Measurements from ENCODE around the gene PFDN4.
A peak's percentile ranks its signal among the peaks of the same experiment; 100 is the strongest.

Gene PFDN4

DNA sequence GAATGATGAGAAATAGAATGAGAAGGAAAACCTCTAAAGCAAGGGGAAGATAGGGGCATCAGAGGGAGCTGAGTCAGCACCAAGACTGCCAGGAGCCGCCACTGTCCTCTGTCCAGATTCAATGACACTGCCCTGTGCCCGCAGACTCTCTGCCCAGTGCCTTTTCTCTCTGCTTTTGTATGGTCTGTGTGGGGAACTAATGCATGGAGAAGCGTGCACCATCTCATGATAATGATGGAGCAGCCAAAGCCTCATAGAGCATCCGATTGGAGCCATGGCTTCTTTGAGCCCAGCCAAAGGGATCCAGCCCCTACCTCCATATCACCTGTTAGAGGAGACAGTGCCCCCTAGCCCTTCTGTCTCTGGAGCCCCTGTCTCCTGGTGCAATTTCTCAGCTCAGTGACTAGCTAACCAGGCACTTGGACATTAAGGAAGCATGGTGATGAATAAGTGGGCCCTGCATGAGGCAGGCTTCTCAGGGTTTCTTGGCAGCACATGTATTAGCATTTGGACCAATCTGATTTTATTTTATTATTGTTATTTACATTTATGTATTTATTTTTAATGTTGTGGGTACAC lies 6.5 kb upstream of the PFDN4 start:
- no peak overlapping the region for H3K4me3 Mint-ChIP-seq
- H3K27ac Mint-ChIP-seq: no peak overlapping the region
- H3K4me1 Mint-ChIP-seq (ENCODE audit: low read depth): peaks cover 1% of the 10 kb centered on the region
- no peak for DNase-seq (ENCODE audit: low spot score)
- no peaks in the 10 kb centered on the region for H3K36me3 Mint-ChIP-seq (ENCODE audit: low read depth)
- H3K27me3 Mint-ChIP-seq (ENCODE audit: low read depth): peaks cover 5% of the 10 kb centered on the region
- no peaks in the 10 kb centered on the region for H3K9me3 Mint-ChIP-seq

- Mint-ChIP-seq H3K4me1 (ENCODE audit: low read depth) (peaks cover 1% of the 10 kb centered on the region), H3K36me3 (ENCODE audit: low read depth) (no peaks in the 10 kb centered on the region), H3K27ac (no peak overlapping the region), H3K9me3 (no peaks in the 10 kb centered on the region), H3K27me3 (ENCODE audit: low read depth) (peaks cover 5% of the 10 kb centered on the region), H3K4me3 (no peak overlapping the region)
- no peak for DNase-seq (ENCODE audit: low spot score)
Observed at GRCh38 chr20:54203281-54203680, 4.6 kb upstream of the PFDN4 start.

- no peaks in the 10 kb centered on the region for H3K9me3 Mint-ChIP-seq
- H3K27me3 Mint-ChIP-seq (ENCODE audit: low read depth): peaks cover 5% of the 10 kb centered on the region
- H3K27ac Mint-ChIP-seq: no peak overlapping the region
- H3K4me1 Mint-ChIP-seq (ENCODE audit: low read depth): peaks cover 6% of the 10 kb centered on the region
- DNase-seq (ENCODE audit: low spot score): no peak
- no peak overlapping the region for H3K4me3 Mint-ChIP-seq
- H3K36me3 Mint-ChIP-seq (ENCODE audit: low read depth): no peaks in the 10 kb centered on the region
Observed at GRCh38 chr20:54204063-54204462, 3.8 kb upstream of the PFDN4 start.

GRCh38 chr20:54204481-54204880 lies 3.4 kb upstream of the PFDN4 start:
- no peaks in the 10 kb centered on the region for H3K36me3 Mint-ChIP-seq (ENCODE audit: low read depth)

DNA sequence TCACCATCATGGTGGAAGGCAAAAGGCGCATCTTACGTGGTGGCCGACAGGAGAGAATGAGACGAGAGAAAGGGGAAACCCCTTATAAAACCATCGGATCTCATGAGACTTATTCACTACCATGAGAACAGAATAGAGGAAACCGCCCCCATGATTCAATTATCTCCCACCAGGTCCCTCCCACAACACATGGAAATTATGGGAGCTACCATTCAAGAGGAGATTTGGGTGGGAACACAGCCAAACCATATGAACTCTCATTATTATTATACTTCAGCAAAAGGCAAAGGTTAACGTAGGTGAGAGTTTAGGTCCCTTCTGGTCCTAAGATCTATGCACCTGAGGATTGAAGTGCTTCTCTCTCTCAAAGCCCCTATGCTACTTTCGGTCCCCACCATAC lies 2.4 kb upstream of the PFDN4 start:
- no peak for DNase-seq (ENCODE audit: low spot score)
- H3K4me3 Mint-ChIP-seq: no peak overlapping the region
- no peak overlapping the region for H3K27ac Mint-ChIP-seq
- H3K9me3 Mint-ChIP-seq: no peaks in the 10 kb centered on the region
- H3K4me1 Mint-ChIP-seq (ENCODE audit: low read depth): peaks cover 16% of the 10 kb centered on the region
- peaks cover under 1% of the 10 kb centered on the region for H3K36me3 Mint-ChIP-seq (ENCODE audit: low read depth)
- peaks cover 5% of the 10 kb centered on the region for H3K27me3 Mint-ChIP-seq (ENCODE audit: low read depth)

More at GRCh38 chr20:54204481-54204880, 3.4 kb upstream of the PFDN4 start:
- peaks cover 9% of the 10 kb centered on the region for H3K4me1 Mint-ChIP-seq (ENCODE audit: low read depth)
- no peak overlapping the region for H3K4me3 Mint-ChIP-seq
- H3K9me3 Mint-ChIP-seq: no peaks in the 10 kb centered on the region
- no peak for DNase-seq (ENCODE audit: low spot score)
- no peak overlapping the region for H3K27ac Mint-ChIP-seq
- H3K27me3 Mint-ChIP-seq (ENCODE audit: low read depth): peaks cover 5% of the 10 kb centered on the region

- Mint-ChIP-seq H3K27ac (peak overlapping the region; percentile 100), H3K36me3 (ENCODE audit: low read depth) (peaks cover 4% of the 10 kb centered on the region), H3K9me3 (no peaks in the 10 kb centered on the region), H3K4me1 (ENCODE audit: low read depth) (peaks cover 19% of the 10 kb centered on the region), H3K27me3 (ENCODE audit: low read depth) (peaks cover 5% of the 10 kb centered on the region), H3K4me3 (peak overlapping the region; percentile 97)
- no peak for DNase-seq (ENCODE audit: low spot score)
Observed at GRCh38 chr20:54207053-54207742, 689 bp upstream of the PFDN4 start.

DNA sequence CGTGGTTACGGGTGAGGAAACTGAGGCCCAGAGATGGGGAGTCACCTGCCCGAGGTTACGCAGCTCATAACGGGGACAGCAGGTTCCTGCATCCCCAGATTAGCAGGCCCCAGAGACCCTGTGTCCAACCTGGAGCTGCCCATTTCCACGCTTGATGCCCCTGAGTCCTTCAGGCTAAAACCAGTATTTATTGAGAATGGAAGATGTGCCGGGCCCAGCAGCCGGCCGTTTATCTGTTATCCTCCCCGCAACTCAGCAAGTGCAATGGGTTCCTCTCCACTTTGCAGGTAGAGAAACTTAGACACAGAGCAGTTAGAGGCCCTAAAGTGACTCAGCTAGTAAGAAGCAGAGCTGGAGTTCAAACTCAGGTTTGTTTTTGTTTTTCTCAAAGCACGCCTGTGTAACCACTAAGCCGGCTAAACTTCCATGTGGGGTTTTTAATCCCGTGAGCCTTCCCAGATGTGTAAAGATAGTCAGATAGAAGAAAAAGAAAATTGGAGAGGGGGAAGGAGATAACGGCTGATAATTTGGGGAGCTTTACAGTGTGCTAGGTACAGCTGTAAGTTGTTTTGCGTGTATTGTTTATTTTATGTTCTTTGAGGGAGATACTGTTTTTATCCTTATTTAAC lies 775 bp downstream of the PFDN4 start:
- Mint-ChIP-seq H3K4me1 (ENCODE audit: low read depth) (peaks cover 21% of the 10 kb centered on the region), H3K27me3 (ENCODE audit: low read depth) (no peaks in the 10 kb centered on the region), H3K36me3 (ENCODE audit: low read depth) (peaks cover 4% of the 10 kb centered on the region), H3K27ac (peak overlapping the region; percentile 83), H3K4me3 (peak overlapping the region; percentile 83), H3K9me3 (no peaks in the 10 kb centered on the region)
- DNase-seq (ENCODE audit: low spot score): no peak

DNA sequence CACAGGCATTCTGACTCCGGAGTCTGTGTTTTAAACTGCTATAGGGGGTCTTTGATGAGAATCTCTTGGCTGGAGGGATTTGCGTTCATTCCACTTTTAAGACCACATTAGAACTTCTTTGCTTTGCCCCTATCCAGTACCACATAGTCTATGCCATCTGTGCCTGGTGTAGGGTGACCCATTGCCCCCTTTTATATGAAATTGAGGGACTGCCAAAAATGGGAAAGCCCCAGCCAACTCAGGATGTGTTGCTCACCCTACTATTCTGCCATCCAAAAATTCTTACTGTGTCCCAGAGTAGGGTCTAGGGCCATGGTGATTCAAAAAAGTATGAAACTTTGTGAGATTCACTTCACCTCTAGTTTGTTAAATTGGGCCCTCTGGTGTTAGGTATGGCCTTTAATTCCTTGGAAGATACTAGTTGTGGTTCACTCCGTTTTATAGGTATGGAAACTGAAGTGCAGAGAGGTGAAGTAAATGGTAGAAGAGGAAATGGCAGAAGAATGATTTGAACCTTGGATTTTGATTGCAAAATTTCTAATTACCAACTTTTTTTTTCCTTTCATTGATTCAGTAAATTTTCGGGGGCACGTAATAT lies 1.4 kb downstream of the PFDN4 start:
- Mint-ChIP-seq H3K9me3 (no peaks in the 10 kb centered on the region), H3K27me3 (ENCODE audit: low read depth) (no peaks in the 10 kb centered on the region), H3K4me3 (peak overlapping the region; percentile 83), H3K36me3 (ENCODE audit: low read depth) (peaks cover 4% of the 10 kb centered on the region), H3K4me1 (ENCODE audit: low read depth) (peaks cover 21% of the 10 kb centered on the region), H3K27ac (no peak overlapping the region)
- no peak for DNase-seq (ENCODE audit: low spot score)

- peaks cover 19% of the 10 kb centered on the region for H3K4me1 Mint-ChIP-seq (ENCODE audit: low read depth)
- no peak overlapping the region for H3K4me3 Mint-ChIP-seq
Observed at GRCh38 chr20:54212226-54212625, 4.3 kb downstream of the PFDN4 start.

DNA sequence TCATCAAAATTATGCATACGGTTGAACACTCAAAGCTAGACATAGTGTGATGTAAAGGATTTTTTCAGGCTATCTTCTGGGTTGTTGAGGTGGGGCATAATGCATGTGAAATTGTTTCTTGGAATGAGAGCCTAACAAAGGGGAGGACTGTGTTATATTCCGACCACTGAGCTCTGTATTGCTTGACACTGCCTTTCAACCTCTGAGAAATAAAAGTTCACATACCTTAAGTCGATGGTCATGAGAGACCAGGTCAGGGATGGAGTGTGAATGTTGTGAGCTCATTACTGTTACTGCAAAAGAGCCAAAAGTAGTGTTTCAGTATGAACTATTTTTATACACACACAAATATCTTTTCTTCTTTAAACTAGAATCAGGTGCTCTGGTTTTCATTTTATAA lies 5.0 kb downstream of the PFDN4 start:
- Mint-ChIP-seq H3K4me3 (no peak overlapping the region), H3K27me3 (ENCODE audit: low read depth) (no peaks in the 10 kb centered on the region), H3K27ac (no peak overlapping the region), H3K36me3 (ENCODE audit: low read depth) (peaks cover 20% of the 10 kb centered on the region), H3K9me3 (no peaks in the 10 kb centered on the region), H3K4me1 (ENCODE audit: low read depth) (peaks cover 19% of the 10 kb centered on the region)
- no peak for DNase-seq (ENCODE audit: low spot score)

More at GRCh38 chr20:54212226-54212625, 4.3 kb downstream of the PFDN4 start:
- Mint-ChIP-seq H3K9me3 (no peaks in the 10 kb centered on the region), H3K36me3 (ENCODE audit: low read depth) (peaks cover 17% of the 10 kb centered on the region), H3K27ac (no peak overlapping the region), H3K27me3 (ENCODE audit: low read depth) (no peaks in the 10 kb centered on the region)
- no peak for DNase-seq (ENCODE audit: low spot score)

DNA sequence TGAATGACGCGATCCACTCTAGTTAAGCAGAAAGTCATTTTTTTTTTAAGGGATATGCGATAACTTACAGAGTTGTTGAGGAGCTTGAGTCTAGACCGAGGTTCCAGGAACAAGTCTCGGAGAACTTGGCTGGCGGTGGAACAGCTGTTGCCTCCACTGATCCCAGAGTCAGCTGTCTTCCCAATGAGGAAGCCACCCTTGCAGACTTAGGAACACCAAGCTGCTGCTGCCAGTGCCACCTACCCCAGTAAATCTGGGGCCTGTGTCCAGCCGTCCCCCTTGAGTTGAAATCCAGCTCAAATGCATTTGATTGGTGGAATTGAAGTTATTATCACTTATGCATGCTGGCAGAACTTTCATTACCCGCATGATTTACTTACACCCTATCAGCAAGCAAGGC lies 6.7 kb downstream of the PFDN4 start:
- H3K36me3 Mint-ChIP-seq (ENCODE audit: low read depth): peaks cover 25% of the 10 kb centered on the region
- no peaks in the 10 kb centered on the region for H3K9me3 Mint-ChIP-seq
- H3K27ac Mint-ChIP-seq: no peak overlapping the region
- DNase-seq (ENCODE audit: low spot score): no peak
- H3K27me3 Mint-ChIP-seq (ENCODE audit: low read depth): no peaks in the 10 kb centered on the region
- H3K4me1 Mint-ChIP-seq (ENCODE audit: low read depth): peaks cover 11% of the 10 kb centered on the region
- H3K4me3 Mint-ChIP-seq: no peak overlapping the region

DNA sequence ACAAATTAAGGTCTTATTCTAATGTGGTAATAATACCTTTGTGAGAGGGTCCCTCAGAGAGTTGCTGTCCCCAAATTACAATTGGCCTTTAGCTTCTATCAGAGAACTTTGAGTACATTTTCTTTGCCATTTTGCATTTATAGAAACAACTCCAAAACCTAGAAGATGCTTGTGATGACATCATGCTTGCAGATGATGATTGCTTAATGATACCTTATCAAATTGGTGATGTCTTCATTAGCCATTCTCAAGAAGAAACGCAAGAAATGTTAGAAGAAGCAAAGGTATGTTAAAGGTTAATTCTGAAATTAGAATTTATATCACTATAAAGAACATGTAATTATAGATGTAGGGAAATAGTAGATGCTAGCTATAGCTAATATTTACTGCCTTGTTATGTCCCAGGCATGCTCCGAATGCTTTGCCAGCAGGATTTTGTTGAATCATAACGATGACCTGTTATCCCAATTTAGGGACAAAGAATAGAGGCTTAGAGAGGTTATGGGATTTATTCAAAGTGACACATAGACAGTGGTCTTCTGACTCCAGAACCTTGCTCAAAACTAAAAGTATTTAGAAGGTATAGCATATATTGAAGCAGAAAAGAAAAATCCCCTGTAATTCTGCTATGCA lies 7.4 kb downstream of the PFDN4 start:
- Mint-ChIP-seq H3K9me3 (no peaks in the 10 kb centered on the region), H3K4me3 (no peak overlapping the region), H3K4me1 (ENCODE audit: low read depth) (peaks cover 5% of the 10 kb centered on the region), H3K36me3 (ENCODE audit: low read depth) (peaks cover 25% of the 10 kb centered on the region), H3K27ac (no peak overlapping the region), H3K27me3 (ENCODE audit: low read depth) (no peaks in the 10 kb centered on the region)
- DNase-seq (ENCODE audit: low spot score): no peak

- no peak for DNase-seq (ENCODE audit: low spot score)
- Mint-ChIP-seq H3K4me3 (no peak overlapping the region), H3K4me1 (ENCODE audit: low read depth) (peaks cover 18% of the 10 kb centered on the region), H3K36me3 (ENCODE audit: low read depth) (peaks cover 21% of the 10 kb centered on the region), H3K9me3 (no peaks in the 10 kb centered on the region), H3K27me3 (ENCODE audit: low read depth) (no peaks in the 10 kb centered on the region), H3K27ac (no peak overlapping the region)
Observed at GRCh38 chr20:54217762-54218161, 9.9 kb downstream of the PFDN4 start.

DNA sequence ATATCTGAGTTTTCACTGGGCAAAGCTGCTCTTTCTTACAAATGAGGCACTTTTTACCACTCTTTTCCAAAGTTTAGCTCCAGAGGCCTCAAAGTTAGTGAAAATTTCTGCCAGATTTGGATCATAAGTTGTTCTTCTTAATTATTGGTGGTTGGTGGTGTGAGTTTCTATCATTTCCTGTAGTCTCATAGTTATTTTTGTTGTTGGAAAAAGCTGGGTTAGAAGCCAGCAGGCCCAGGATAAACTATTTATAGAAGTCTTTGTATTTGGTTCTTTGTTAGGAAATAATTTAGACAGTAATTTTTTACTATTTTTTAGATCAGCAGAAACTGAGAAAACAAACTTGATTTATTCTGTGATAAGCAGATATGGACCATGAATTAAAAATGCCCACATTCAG lies 10.6 kb downstream of the PFDN4 start:
- DNase-seq (ENCODE audit: low spot score): no peak
- Mint-ChIP-seq H3K4me3 (no peak overlapping the region), H3K36me3 (ENCODE audit: low read depth) (peaks cover 21% of the 10 kb centered on the region), H3K27ac (no peak overlapping the region), H3K9me3 (no peaks in the 10 kb centered on the region), H3K27me3 (ENCODE audit: low read depth) (no peaks in the 10 kb centered on the region), H3K4me1 (ENCODE audit: low read depth) (peaks cover 16% of the 10 kb centered on the region)

Data from T-helper 2 cell treated with Interferon-gamma antibody and Interleukin-4, amounts not matched to agents 5 μg/mL and 100 μg/mL, for 36 hours (primary cell).